GM12892 (cell line): ENCODE measurements around the gene SCAMP4.
"Not testable (repeated sequence)": the region's sequence is repeated elsewhere in the genome, so short reads cannot be mapped to it uniquely, and the experiment has no call there.

Experiments
- POLR2A ChIP-seq: IDR thresholded peaks from 2 replicates; pipeline ENCODE4 v1.6.1; 2011; ENCODE audit warnings: low read depth, low read length, control low read depth
- POLR2AphosphoS5 ChIP-seq: IDR thresholded peaks from 2 replicates; pipeline ENCODE4 v1.6.1; 2011; ENCODE audit warnings: low read depth, low read length, control low read depth

- TF ChIP-seq POLR2AphosphoS5, POLR2A: not testable (repeated sequence)
Observed at GRCh38 chr19:1875265-1875645, 29.9 kb upstream of the SCAMP4 start.
